Neural progenitor cell (in vitro differentiated cells): ENCODE results near the gene CCNA1.

Source experiments
- CTCF ChIP-seq: fragments of 200-600 bp; sonication (generic); IDR thresholded peaks from 2 replicates; pipeline ENCODE4 v1.5.1; 2017; ENCODE audit warnings: antibody characterized with exemption, mild to moderate bottlenecking
- EZH2phosphoT487 ChIP-seq: fragments of 200-600 bp; sonication (generic); IDR thresholded peaks from 2 replicates; pipeline ENCODE4 v1.6.1; 2017; ENCODE audit warnings: antibody characterized with exemption

GRCh38 chr13:36431204-36432105 is 840 bp upstream of the CCNA1 start:
- TF ChIP-seq CTCF: no peak
- peak; percentile 75 for TF ChIP-seq EZH2phosphoT487
